ENCODE results near the gene PADI3.

DNA sequence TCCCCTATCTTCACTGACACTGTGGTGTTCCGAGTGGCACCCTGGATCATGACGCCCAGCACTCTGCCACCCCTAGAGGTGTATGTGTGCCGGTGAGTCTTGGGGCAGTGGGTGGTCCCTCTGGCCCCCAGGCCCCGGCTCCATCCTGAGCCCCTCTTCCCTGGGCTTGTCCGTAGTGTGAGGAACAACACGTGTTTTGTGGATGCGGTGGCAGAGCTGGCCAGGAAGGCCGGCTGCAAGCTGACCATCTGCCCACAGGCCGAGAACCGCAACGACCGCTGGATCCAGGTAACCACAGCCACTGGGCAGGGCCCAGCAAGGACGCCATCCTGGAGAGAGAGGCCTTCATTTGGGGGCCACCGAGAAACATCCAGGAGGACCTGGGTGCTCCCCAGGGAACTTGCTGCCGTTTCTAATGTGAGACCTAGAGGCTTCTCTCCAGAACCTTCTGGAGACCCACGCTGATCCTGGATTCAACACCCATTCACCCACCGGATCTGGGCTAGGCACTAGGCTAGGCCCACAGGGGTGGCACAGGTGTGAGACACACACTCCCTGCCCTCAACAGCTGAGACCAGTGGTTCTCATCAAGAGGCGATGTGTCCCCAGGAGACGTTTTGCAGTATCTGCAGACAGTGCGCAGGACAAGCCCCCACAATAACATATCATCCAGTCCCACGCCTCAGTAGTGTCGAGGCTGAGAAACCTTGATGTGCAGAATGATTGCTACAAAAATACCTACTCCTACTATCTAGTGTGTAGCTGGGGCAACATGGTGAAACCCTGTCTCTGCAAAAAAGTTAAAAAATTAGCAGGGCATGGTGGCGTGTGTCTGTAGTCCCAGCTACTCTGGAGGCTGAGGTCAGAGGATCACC lies 22.2 kb downstream of the PADI3 start:
- TF ChIP-seq, protein P1, sequence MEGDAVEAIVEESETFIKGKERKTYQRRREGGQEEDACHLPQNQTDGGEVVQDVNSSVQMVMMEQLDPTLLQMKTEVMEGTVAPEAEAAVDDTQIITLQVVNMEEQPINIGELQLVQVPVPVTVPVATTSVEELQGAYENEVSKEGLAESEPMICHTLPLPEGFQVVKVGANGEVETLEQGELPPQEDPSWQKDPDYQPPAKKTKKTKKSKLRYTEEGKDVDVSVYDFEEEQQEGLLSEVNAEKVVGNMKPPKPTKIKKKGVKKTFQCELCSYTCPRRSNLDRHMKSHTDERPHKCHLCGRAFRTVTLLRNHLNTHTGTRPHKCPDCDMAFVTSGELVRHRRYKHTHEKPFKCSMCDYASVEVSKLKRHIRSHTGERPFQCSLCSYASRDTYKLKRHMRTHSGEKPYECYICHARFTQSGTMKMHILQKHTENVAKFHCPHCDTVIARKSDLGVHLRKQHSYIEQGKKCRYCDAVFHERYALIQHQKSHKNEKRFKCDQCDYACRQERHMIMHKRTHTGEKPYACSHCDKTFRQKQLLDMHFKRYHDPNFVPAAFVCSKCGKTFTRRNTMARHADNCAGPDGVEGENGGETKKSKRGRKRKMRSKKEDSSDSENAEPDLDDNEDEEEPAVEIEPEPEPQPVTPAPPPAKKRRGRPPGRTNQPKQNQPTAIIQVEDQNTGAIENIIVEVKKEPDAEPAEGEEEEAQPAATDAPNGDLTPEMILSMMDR (IDR thresholded peaks at IDR 0.05) = no peak
- TF ChIP-seq POLR2A (IDR thresholded peaks at IDR 0.05) = no peak
- TF ChIP-seq EP300 (IDR thresholded peaks at IDR 0.05) = no peak
